Head of caudate nucleus (tissue), 42 donors: ENCODE data around the gene FBXL19.

Experiments
- DNase-seq, 42 donors: peaks; one replicate each; pipeline versions ENCODE4 v3.0.0 to v3.0.0-alpha.2; 2020 to 2021; ENCODE audit warnings: mixed read lengths in 7 of 42
- intact Hi-C: fragments of 100-400 bp; cut with DNase I; formaldehyde crosslinking; loops from one replicate; pipeline ENCODE4 v1.15.0; 2022

The FBXL19 gene

GRCh38 chr16:30976486-30976885 lies 53.1 kb downstream of the FBXL19 start:
- no peak for DNase-seq
- intact Hi-C loops, result no loop called here

- intact Hi-C loops, result no loop called here
- no peak for DNase-seq
Observed at GRCh38 chr16:30977502-30977901, 54.1 kb downstream of the FBXL19 start.

DNA sequence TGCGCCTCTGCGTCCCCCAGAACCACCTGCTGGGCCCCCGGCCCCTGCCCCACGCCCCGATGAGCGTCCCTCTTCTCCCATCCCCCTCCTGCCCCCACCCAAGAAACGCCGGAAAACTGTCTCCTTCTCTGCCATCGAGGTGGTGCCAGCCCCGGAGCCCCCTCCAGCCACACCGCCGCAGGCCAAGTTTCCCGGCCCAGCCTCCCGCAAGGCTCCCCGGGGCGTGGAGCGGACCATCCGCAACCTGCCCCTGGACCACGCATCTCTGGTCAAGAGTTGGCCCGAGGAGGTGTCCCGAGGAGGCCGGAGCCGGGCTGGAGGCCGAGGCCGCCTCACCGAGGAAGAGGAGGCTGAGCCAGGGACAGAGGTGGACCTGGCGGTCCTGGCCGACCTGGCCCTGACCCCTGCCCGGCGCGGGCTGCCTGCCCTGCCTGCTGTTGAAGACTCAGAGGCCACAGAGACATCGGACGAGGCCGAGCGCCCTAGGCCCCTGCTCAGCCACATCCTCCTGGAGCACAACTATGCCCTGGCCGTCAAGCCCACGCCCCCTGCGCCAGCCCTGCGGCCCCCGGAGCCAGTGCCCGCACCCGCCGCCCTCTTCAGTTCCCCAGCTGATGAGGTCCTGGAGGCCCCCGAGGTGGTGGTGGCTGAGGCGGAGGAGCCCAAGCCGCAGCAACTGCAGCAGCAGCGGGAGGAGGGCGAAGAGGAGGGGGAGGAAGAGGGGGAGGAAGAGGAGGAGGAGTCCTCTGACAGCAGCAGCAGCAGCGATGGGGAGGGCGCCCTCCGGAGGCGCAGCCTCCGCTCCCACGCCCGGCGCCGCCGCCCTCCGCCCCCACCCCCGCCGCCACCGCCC lies 56.0 kb downstream of the FBXL19 start:
- no peak for DNase-seq
- intact Hi-C loops, result loop anchor here (10.0 kb wide), 3 partner anchors 55 to 885 kb away; partner anchors contain the start of genes STX4 and VKORC1

- intact Hi-C loops, result loop anchor here (10.0 kb wide), 3 partner anchors 55 to 885 kb away; partner anchors contain the start of genes STX4 and VKORC1
- DNase-seq, result no peak
Observed at GRCh38 chr16:30980023-30980371, 56.6 kb downstream of the FBXL19 start.

- no peak for DNase-seq
- intact Hi-C loops, result loop anchor here (10.0 kb wide), 3 partner anchors 54 to 884 kb away; partner anchors contain the start of genes STX4 and VKORC1
Observed at GRCh38 chr16:30980434-30980833, 57.1 kb downstream of the FBXL19 start.

- no peak for DNase-seq
- intact Hi-C loops, result loop anchor here (10.0 kb wide), 3 partner anchors 54 to 884 kb away; partner anchors contain the start of genes STX4 and VKORC1
Observed at GRCh38 chr16:30980959-30981358, 57.6 kb downstream of the FBXL19 start.

DNA sequence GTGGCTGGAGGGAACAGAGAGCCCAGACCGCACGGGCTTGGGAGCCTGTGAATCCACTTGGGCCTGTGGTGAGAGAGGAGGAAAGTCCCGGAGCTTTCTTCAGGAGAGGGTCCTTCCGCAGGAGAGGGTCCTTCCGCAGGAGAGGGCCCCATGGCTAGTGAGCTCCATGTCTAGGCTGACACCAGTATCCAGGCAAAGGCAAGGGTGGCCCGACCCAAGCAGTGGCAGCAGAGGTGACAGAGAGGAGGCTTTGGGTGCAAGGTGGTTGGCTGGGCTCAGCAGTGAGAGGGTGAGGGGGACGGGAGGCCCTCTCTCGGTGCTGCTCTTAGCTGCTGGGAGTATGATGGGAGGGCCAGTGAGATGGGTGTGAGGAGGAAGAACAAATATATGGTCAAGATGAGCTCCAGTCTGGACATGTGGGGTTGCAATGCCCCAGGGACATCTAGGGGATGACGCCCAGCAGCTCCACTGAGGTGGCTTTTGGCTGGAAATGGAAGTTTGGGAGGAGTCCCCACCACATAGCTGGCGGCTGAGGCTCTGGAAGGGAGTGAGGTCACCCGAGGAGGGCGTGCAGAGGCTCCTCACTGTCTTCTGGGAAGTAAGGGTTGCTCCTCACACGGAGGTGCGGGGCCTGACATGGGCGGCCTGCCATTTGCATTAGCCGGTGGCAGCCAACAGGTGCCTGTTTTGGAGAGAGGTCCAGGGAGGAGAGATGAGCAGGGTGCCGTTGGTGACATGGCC lies 59.3 kb downstream of the FBXL19 start:
- intact Hi-C loops, result loop anchor here (10.0 kb wide), 3 partner anchors 52 to 882 kb away; partner anchors contain the start of genes STX4 and VKORC1
- no peak for DNase-seq

DNA sequence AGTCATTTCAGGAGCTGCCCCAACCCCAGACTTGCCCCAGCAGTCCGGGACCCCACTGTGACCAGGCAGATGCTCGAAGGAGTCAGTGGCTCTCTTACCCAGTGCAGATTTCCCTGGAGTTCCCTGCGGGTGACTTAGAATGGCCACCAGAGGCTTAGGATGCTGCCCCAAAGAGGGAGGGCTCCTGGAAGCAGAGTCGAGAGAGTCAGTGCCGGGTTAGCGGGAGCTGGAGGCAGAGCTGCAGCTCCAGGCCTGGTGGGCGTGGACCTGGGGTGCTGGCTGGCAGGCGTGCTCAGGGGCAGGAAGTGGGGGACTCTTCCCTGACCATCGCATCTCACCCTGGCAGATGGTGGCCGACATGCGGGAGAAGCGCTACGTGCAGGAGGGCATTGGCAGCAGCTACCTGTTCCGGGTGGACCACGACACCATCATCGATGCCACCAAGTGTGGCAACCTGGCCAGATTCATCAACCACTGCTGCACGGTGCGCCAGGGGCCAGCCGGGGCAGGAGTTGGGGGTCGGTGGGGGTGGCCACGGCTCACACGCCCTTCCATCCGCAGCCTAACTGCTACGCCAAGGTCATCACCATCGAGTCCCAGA lies 60.0 kb downstream of the FBXL19 start:
- intact Hi-C loops, result loop anchor here (10.0 kb wide), 3 partner anchors 51 to 881 kb away; partner anchors contain the start of genes STX4 and VKORC1
- no peak for DNase-seq

GRCh38 chr16:30983898-30984610 lies 60.7 kb downstream of the FBXL19 start:
- no peak for DNase-seq
- intact Hi-C loops, result loop anchor here (10.0 kb wide), 3 partner anchors 51 to 881 kb away; partner anchors contain the start of genes STX4 and VKORC1

DNA sequence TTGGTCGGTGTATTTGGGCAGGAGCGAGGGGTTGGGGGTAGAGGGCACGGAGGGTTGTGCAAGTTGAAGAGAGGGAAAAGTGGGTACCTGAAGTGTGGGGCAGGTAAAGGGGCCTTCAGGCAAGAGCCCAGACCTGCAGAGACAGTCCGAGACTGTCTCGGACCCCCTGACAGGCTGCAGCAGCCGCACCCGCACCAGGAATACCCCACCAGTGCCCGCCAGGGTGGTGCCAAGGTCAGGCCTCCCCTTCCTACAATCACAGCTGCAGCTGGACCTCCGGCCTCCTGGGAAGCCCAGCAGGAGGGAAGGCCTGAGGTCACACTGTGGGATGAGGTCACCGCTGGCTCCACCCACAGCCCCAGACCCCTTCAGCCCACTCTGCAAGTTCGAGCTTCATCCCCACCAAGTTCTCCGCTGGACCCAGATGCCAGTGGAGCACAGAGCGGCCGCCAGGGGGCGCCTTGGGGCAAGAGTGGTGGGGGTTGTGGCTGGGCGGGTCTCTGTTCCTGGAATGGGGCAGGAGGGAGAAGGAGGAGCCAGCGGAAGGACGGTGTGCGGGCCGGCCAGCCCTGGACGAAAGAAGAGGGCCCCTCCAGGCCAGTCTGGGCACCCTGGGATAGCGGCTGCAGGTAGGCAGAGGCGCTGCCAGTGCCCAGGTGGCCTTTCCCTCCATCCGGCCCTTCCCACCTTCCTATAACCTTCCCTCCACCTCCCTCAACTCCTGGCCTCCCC lies 61.5 kb downstream of the FBXL19 start, which contains the start of gene HSD3B7:
Gene HSD3B7, plus strand, starts transcription at position 539 of the 732 bp plus-strand sequence. CDS start 452 bp downstream, outside the sequence.
- intact Hi-C loops, result loop anchor here (5.0 to 10.0 kb wide), 4 partner anchors 50 to 880 kb away; partner anchors contain the start of genes STX4, VKORC1 and ZNF843
- DNase-seq, result peak; percentile 69 to 94 (median 87)

DNA sequence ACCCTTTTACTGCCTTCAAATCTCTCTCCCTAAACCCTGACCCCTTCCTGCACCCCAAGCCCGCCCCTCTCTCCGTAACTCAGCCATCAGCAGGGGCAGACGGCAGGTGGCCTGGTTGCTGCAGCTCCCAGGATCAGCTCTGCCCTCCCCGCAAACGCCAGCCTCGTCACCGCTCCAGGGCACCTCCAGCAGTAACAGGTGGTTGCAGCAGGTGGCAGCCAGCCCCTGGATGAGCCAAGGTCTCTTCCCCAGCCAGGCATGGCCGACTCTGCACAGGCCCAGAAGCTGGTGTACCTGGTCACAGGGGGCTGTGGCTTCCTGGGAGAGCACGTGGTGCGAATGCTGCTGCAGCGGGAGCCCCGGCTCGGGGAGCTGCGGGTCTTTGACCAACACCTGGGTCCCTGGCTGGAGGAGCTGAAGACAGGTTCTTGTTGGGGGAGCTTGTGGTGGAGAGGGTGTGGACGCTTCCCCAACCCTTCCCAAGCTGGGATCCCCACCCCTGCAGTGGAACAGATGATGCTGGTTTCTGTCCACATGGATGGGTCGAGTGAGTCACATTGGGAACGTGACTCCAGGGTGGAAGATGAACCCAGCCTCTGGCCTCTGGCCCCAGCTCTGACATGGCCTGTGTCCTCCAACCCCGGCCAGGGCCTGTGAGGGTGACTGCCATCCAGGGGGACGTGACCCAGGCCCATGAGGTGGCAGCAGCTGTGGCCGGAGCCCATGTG lies 62.2 kb downstream of the FBXL19 start:
- no peak for DNase-seq
- intact Hi-C loops, result loop anchor here (5.0 to 10.0 kb wide), 4 partner anchors 49 to 879 kb away; partner anchors contain the start of genes STX4, VKORC1 and ZNF843

GRCh38 chr16:30986129-30986991 lies 63.0 kb downstream of the FBXL19 start:
- no peak for DNase-seq
- intact Hi-C loops, result loop anchor here (5.0 to 10.0 kb wide), 4 partner anchors 48 to 878 kb away; partner anchors contain the start of genes STX4, VKORC1 and ZNF843

- intact Hi-C loops, result loop anchor here (5.0 to 10.0 kb wide), 4 partner anchors 47 to 877 kb away; partner anchors contain the start of genes STX4, VKORC1 and ZNF843
- DNase-seq, result no peak
Observed at GRCh38 chr16:30987581-30988190, 64.3 kb downstream of the FBXL19 start.

- intact Hi-C loops, result loop anchor here (5.0 to 10.0 kb wide), 4 partner anchors 45 to 875 kb away; partner anchors contain the start of genes STX4, VKORC1 and ZNF843
- no peak for DNase-seq
Observed at GRCh38 chr16:30989469-30990047, 66.2 kb downstream of the FBXL19 start.

DNA sequence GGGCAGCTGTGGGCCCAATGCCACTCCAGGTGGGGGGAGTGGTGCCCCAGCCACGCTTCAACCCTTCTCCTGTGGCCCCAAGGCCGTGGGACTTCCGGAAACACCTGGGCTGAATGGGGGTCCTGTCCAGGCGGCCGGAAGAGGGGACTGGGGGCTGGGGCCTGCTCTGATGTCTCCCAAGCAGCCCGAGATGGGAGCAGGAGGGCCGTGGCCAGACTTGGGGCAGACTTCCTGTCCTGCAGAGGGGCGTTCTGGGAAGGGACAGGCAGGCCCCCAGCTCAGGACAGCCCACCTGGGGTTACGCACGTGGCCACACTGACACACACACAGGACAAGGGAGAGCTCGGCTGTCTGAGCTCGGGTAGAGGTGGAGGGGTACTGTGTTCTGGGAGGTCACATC lies 66.7 kb downstream of the FBXL19 start:
- intact Hi-C loops, result no loop called here
- DNase-seq, result no peak
